HG03565 (cell line): Measurements from ENCODE around the gene RERE.
"Not testable (repeated sequence)": the region's sequence is repeated elsewhere in the genome, so short reads cannot be mapped to it uniquely, and the experiment has no call there.

Source experiments
- ATAC-seq: cut with Tn5 transposase; IDR thresholded peaks from one replicate; pipeline ENCODE4 v1.9.1; 2021; ENCODE audit warnings: mild to moderate bottlenecking, moderate library complexity; ENCODE audit not compliant: unreplicated experiment

Gene RERE

DNA sequence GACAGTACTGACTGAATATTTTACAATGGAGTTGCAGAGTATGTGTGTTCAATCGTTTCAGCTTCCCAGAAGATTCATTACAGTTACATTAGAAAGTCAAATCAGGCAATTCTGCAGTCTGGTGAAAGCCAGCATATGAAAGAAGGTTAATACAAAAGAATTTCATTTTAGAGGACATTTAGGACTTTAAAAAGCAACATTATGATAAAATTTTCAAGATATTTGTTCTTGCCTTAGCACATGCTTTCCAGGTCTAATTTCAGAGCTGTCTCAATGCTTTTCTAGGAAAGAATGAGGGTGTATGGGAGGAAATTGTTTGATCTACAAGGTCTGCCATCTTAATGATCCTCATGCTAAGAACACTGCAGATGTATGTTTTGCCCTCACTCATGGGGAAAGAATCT is 63.2 kb downstream of the RERE start:
- no peak for ATAC-seq

DNA sequence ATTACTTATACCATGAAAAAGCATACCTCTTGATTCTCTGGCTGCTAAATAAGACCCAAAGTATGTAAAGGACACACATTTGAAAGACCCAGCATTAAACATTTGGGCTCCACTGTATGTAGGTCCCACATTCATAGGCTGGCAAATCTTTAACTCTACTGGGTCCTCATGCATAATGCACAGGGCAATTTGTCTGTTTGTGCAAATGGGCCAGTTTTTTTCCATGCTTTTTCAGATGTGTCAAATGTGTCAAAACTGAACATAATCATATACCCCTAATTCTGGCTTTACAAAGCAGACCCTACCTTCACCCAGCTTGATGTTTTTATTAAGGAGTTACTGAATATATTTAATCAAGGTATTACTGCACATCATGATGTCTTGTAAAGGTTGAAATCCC is 63.7 kb downstream of the RERE start:
- ATAC-seq = no peak

DNA sequence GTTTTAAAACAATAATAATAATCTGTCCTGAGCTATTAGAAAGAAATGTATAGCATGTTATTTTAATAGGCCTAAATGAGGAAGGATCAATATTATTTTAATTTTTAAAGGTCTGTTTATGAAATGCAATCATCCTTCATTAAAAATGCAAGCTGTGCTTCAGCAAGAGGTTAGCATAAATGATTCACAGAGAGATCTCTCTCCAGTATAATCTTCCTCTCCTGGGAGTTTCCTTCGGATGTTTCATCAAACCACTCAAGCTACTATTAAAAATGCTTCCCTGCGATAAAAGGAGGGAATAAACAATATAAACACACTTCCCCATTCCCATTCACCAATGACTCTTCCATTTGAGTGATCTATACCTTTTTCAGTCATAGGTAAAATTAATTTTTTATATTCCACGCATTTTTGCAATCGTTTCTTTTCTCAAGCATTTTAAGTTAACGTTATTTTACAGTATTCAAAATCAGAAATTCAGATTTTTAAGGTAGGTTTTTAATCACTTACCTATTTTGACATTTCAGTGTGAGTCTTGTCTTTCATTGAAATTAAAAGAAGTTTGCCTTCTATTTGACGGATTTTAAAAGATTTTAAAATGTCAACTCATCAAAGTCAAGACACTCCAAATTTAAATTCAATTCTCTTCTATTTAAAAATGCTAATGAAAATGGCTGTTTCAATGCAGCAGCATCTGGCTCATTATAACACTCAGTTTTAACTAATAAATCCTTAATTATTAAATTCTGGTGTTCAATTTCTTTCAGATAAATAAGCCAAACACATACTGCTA is 64.3 kb downstream of the RERE start:
- no peak for ATAC-seq

DNA sequence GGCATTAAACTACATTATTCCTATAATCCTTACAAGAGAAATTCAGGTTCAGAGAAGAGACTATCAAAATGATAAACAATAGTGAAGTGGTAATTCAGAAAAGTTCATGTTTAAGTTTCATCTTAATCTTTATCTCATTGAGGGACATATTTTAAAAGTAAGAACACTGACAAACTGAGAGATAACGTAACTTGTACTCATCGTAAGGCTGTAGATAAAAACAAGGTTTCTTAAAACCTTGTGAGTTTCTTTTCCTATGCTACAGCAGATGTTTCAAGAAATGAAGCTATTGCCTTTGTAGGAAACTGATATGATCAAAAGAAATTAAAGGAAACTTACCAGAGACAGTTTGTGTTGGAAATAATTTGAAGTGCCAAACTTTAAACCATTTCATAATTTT is 65.0 kb downstream of the RERE start:
- ATAC-seq = no peak

DNA sequence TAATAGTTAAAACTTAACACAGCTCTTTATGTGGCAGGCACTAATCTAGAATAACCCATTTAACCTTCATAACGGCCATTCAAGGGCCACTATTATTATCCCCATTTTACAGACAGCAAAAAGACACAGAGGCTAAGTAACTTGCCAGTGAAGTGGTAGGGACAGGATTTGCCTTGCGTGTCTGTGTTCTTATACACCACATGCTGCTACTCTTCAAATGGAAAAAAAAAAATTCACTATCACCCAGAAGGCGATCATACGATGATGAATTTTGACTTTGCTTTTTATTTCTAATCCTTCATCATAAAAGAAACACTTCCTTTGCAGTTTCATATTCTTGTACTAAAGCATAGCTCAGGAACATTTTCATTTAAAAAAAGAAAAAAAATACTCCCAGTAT is 65.5 kb downstream of the RERE start:
- no peak for ATAC-seq

DNA sequence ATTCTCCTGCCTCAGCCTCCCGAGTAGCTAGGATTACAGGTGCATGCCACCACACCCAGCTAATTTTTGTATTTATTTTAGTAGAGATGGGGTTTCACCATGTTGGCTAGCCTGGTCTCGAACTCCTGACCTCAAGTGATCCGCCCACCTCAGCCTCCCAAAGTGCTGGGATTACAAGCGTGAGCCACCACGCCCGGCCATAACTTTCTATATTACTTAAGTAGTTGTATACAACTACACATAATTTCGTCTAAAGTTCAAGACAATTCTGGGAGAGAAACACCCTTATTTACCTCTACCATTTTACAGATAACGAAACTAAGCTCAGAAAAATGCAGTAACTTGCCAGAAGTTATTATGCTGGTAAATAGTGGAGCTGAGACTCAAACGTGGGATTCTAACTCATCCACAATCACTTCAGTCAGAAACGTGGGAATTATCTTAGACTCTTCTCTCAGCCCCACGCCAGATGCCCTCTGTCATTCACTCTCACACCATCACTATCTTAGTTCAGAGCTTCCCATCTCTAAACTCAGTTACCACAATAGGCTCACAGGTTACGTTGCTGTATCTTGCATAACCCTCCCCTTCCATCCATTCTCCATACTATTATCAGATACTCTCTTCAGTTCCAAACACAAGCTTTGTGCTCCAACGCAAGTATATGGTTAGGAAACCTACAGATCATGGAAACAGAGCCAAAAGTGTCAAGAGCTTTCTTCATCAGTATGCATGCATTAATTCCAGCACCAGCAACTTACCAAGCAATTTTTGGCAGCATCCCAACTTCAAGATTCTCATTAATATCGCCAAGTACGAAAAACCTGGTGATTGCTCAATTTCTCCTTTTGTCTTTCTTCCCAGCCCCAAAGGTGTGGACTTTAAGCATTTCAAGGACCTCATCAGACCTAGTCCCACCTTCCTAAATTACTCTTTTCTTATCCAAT is 69.3 kb downstream of the RERE start:
- no peak for ATAC-seq

DNA sequence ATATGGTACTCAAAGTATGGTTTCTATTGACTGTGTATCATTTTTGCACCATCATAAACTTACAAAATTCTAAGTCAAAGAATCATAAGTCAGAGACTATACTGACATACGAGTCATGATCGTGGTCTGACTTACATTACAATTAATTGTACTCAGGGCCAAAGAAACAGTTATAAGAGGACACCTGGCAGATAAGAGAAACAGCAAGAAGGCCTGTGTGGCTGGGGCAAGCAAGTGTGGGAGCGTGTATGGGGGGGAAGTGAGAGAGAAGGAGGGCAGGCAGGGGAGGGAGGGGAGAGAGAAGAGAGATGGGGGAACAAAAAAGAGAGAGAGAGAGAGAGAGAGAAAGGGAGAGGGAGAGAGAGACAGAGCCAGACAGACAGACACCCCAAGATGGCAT is 70.9 kb downstream of the RERE start:
- no peak for ATAC-seq

DNA sequence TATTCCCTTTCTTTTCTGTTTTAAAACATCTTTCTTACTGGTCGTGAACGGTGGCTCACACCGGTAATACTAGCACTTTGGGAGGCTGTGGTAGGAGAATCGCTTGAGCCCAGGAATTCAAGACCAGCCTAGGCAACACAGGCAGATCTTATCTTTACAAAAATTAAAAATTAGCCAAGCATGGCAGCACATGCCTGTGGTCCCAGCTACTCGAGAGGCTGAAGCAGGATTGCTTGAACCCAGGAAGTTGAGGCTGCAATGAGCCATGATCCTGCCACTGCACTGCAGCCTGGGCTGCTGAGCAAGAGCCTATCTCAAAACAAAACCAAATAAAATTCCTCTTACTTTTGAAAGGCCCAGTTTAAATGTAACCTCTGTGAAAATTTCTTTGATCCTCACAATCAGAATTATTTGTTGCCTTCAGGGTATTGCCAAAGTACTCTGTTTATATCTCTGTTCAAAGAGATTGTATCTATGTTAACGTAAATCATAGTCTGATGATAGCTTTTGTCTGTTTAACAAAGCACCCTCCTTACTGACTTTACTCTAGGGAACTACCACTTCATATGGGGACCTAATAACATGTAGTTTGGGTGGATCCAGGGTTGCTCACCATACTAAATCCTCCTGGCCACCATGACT is 71.6 kb downstream of the RERE start:
- ATAC-seq = no peak

DNA sequence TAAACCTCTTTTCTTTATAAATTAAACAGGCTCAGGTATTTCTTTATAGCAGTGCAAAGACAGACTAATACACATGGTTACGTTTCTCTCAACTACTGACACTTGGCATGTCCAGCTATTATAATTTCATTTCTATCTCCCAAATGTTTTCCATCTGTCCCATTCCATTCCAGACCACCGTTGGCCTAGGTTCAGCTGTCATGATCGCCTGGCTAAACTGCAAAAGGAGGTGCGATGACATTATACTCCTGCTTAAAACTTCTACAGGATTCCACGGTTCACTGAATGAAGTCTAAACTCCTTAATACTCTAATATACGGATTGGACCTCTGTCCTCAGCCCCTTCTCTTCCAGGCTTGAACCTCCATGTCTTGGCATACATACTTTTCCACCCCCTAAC is 72.1 kb downstream of the RERE start:
- ATAC-seq = no peak

DNA sequence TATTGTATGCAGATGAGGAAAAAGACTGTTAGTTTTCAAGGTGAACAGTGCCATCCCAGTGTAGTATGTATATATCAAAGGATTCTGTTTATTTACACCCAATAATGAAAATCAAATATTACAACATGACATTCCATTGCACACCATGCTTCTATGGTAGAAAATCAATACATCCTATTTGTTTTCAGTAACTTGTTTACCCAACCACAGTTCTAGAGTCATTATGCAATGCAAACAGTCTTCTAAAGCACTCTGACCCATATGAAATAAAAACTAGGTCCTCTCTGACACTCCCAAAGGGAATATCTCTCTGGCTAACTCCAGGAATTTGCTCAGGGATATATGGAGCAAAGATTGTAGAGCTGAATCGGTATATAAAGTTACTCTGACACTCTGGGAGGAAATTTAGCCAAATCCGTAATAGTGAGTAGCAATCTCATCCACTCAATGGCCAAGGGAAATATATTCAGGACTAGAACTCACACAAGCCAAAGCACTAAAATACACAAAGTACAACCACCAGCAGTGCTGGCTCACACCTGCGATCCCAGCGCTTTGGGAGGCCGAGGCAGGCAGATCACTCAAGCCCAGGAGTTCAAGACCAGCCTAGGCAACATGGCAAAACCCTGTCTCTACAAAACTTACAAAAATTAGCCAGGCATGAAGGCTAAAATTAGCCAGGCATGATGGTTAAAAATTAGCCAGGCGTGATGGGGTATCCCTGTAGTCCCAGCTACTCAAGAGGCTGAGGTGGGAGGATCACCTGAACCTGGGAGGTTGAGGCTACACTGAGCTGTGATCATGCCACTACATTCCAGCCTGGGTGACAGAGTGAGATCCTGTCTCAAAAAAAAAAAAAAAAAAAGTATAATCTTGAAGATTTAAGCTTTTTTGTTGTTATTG is 75.2 kb downstream of the RERE start:
- ATAC-seq = no peak

DNA sequence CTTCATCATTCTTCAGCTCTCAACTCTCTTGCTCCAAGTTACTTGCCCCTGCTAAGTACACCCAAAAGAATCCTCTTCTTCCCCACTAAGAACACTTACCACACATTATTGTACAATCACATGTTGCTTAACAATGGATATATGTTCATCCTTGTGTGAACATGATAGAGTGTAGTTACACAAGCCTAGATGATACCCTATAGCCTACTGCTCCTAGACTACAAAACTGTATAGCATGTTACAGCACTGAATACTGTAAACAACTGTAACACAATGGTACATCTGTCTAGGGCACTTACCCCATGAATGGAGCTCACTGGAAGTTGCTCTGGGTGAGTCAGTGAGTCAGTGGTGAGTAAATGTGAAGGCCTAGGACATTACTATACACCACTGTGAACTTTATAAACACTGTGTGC is 77.4 kb downstream of the RERE start:
- ATAC-seq = no peak

DNA sequence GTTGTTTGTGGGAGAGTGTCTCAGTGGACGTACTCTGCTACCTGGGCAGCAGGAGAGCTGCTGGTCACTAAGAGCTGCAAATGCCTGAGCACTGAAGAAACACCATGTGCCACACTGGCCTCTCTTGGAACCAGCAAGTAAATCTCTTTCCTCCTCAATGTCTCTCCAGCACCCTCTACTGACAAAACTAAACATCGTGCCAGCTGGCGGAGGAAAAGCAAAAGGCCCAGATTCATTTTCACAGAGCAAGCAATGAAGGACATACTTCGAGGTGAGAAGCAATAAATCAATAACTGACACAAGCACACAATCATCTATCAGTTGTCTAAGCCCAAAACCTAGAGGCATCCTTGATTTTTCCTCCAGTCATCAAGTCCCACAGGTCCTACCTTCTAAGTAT is 78.1 kb downstream of the RERE start:
- no peak for ATAC-seq

DNA sequence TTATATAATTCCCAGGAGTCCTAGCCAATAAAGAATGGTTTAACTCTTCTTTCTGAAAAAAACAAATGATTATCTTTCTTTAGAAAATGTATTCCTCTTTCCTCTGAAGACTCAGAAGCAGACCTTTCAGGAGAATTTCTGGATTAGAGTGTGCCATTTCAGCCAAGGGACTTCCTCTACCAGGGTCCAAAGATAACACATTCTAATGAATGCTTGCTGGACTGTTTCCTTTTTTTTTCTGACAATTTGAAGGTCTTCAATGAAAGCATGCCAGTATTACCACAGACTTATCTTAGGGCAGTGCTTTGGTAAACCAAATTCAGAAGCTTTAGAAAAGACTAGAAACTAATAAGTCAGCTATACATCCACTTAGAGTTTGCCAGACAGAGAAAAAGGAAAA is 80.5 kb downstream of the RERE start:
- ATAC-seq = no peak

DNA sequence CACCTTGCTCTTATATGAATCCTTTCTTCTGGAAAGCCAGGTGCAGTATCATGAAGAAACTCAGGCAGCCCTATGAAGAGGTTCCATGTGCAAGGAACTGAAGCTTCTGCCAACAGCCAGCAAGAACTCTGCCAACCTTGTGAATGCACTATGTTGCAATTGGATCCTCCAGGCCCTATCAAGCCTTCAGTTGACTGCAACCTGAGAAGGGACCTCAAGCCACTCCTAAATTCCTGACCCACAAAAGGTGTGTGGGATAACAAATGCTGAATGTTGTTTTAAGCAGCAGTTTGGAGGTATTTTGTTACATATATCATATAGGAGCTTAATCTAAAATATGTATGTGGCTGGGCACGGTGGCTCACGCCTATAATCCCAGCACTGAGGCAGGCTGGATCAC is 84.0 kb downstream of the RERE start:
- ATAC-seq = no peak

DNA sequence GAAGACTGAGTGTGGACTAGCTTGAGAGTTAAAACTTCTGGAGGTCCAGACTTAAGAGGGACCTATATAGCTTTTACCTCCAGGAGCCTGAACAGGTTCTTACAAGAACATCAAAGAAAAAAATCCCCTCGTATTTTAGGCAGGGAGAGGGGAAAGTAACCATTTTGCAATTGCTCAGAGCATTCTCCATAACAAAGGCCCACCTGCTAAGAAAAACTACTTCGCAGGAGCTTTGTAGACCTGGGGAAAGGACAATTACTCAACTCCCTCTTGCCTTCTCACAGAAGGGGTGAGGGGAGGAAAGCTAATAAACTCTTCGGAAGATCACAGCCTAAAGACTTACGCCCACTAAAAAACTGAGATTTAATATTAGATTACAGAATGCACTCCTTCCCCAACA is 86.3 kb downstream of the RERE start:
- no peak for ATAC-seq

DNA sequence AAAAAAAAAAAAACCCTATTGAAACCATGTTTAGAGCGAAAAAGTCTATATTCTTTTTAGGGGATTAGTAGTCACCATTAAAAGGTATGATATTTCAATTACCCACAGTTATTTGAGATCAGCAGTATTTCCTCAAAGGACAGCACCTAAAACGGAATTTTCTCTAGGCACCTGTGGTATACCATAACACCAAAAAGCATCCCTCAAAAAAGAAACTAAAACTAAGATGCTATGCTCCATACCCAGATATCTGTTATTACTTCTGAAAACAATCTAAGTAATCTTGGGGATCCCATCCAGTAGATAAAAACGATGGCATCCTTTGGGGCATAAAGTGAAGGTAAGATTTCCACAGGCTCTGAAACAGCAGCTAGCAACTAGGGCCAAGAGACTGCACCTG is 89.0 kb downstream of the RERE start:
- ATAC-seq = no peak

DNA sequence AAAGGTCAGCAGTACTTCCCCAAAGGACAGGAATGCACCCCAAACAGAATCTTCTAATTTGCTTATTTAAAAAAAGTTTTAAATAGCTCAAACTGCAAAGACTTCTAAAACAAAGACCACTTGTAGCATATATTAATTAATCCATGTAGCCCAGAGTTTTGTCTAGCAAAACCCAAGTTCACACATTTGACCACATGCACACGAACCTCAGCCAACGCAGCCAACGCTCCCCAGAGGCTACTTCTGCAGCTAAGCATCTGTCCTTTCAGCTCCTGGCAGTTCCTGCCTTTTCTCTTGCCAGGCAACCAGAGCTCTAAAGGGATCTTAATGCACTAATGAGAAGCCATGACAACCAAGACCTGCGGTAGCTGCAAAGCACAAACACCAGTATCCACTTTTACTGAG is 89.6 kb downstream of the RERE start:
- ATAC-seq = no peak

DNA sequence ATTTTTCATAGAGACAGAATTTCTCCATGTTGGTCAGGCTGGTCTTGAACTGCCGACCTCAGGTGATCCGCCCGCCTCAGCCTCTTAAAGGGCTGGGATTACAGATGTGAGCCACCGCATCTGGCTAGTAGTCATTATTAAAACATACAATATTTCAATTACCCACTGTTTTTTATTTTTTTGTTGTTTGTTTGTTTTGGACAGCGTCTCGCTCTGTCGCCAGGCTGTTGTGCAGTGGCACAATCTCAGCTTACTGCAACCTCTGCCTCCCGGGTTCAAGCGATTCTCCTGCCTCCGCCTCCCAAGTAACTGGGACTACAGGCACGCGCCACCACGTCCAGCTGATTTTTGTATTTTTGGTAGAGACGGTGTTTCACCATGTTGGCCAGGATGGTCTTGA is 90.1 kb downstream of the RERE start:
- not testable (repeated sequence) for ATAC-seq

DNA sequence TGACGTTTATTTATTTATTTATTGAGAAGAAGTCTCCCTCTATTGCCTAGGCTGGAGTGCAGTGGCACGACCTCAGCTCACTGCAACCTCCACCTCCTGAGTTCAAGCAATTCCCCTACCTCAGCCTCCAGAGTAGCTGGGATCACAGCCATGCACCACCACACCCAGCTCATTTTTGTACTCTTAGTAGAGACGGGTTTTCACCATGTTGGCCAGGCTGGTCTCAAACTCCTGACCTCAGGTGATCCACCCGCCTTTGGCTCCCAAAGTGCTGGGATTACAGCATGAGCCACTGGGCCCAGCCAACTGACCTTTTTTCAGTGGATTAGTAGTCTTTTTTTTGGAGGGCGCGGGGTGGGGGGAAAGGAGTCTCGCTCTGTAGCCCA is 90.6 kb downstream of the RERE start:
- ATAC-seq = not testable (repeated sequence)

DNA sequence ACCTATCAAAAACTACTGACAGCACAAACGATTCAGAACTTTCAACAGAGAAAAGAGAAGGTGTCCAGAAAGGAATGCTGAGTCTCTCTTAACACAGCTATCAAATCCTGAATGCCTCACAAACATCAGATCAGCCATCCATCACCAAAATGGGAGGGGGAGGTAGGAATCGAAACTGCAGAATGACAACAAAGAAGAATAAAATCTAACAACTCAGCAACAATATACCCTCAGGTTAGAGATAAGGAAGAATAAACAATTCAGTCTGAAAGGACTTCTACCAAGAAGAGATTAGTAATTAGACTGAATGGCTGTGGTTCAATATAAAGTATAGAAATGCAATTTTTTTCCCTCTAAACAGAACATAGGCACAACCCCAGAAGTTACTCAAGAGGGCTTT is 94.4 kb downstream of the RERE start:
- no peak for ATAC-seq

DNA sequence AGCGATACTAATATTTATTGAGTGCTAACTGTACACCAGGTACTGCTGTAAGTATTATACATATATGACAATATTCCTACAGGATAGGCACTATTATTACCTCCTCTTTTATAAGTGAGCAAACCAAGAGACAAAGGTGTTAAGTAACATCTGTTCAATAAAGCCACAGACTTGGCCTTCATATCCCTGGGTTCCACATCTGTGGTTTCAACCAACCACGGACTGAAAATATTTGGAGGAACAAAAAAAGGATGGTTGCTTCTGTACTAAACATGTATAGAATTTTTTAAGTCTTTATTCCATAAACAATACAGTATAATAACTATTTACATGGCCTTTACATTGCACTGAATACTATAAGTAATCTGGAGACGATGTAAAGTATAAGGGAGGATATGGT is 95.1 kb downstream of the RERE start:
- no peak for ATAC-seq
